Caco-2 (cell line): ENCODE results near the gene LSM11. TPM values are rescaled to one million over a fixed set of nuclear protein-coding genes. Genes with fewer than 3 reads are reported as not detected.

Experiments used
- BruUV-seq: library from RNA; stranded (reverse); fragments of 400-500 nt; replicated peaks from 2 replicates; lab custom pipeline; 2021; lab: Mats Ljungman, UMichigan
- CTCF ChIA-PET: fragments of 300-600 bp; sonication (Branson Sonifier 250); formaldehyde crosslinking; loops from one replicate; lab custom pipeline; 2022; ENCODE audit warnings: antibody characterized with exemption; lab: Charles Lee
- POLR2A ChIA-PET: fragments of 300-600 bp; sonication (Branson Sonifier 250); formaldehyde crosslinking; loops from one replicate; lab custom pipeline; 2022; ENCODE audit warnings: antibody characterized with exemption; lab: Charles Lee
- DNase-seq, 2 experiments: peaks; one replicate each; pipeline versions ENCODE4 v3.0.0 to v3.0.0-alpha.2; 2020 to 2022
- H3K27me3 ChIP-seq: replicated peaks from 2 replicates; pipeline ENCODE4 v1.6.0; 2011; ENCODE audit warnings: low read length; ENCODE audit not compliant: control insufficient read depth, insufficient read depth
- H3K36me3 ChIP-seq: 2 replicates; pipeline ENCODE4 v1.5.1; 2011; ENCODE audit warnings: low read length; ENCODE audit not compliant: control insufficient read depth, insufficient read depth
- H3K4me1 ChIP-seq: fragments of 250-450 bp; sonication (Bioruptor Pico); 2 replicates; pipeline ENCODE4 v1.5.1; 2020; ENCODE audit warnings: mild to moderate bottlenecking
- H3K4me3 ChIP-seq: 2 replicates; pipeline ENCODE4 v1.5.1; 2011; ENCODE audit warnings: low read depth, mild to moderate bottlenecking, control low read depth, low read length
- H3K9me3 ChIP-seq: fragments of 250-450 bp; sonication (Bioruptor Pico); 2 replicates; pipeline ENCODE4 v1.5.1; 2020; ENCODE audit warnings: mild to moderate bottlenecking, moderate library complexity
- H3K27ac Mint-ChIP-seq: one replicate; pipeline ENCODE4 v1.8.0; 2022; ENCODE audit warnings: mixed read lengths; ENCODE audit not compliant: unreplicated experiment
- H3K27me3 Mint-ChIP-seq: one replicate; pipeline ENCODE4 v1.8.0; 2022; ENCODE audit warnings: mixed read lengths; ENCODE audit not compliant: insufficient read depth, unreplicated experiment
- H3K36me3 Mint-ChIP-seq: one replicate; pipeline ENCODE4 v1.8.0; 2022; ENCODE audit warnings: mild to moderate bottlenecking, mixed read lengths; ENCODE audit not compliant: insufficient read depth, unreplicated experiment
- H3K4me1 Mint-ChIP-seq: one replicate; pipeline ENCODE4 v1.8.0; 2022; ENCODE audit warnings: low read depth, mixed read lengths; ENCODE audit not compliant: unreplicated experiment
- H3K4me3 Mint-ChIP-seq: one replicate; pipeline ENCODE4 v1.8.0; 2022; ENCODE audit warnings: mild to moderate bottlenecking, moderate library complexity, mixed read lengths; ENCODE audit not compliant: unreplicated experiment
- H3K9me3 Mint-ChIP-seq: one replicate; pipeline ENCODE4 v1.8.0; 2022; ENCODE audit warnings: mixed read lengths; ENCODE audit not compliant: unreplicated experiment
- CTCF ChIP-seq, 2 experiments: fragments of 200-600 bp in 1 of 2; IDR thresholded peaks; 1 replicate in 1 of 2; 2 replicates in 1 of 2; pipeline versions ENCODE4 v1.5.1 to v1.8.0; 2011 to 2022; ENCODE audit warnings: antibody characterized with exemption in 1 of 2, control low read depth in 1 of 2, inconsistent platforms in 1 of 2, low read depth in 1 of 2, low read length in 1 of 2, mild to moderate bottlenecking in 1 of 2, moderate library complexity in 1 of 2; ENCODE audit not compliant: insufficient read depth in 1 of 2, severe bottlenecking in 1 of 2, unreplicated experiment in 1 of 2
- intact Hi-C: fragments of 100-400 bp; cut with micrococcal nuclease; formaldehyde crosslinking; loops from one replicate; pipeline ENCODE4 v1.10.0; 2022; ENCODE audit not compliant: unreplicated experiment
- total RNA-seq: library from RNA; stranded (reverse); gene quantifications from 2 replicates; pipeline ENCODE4 v1.2.3, GENCODE V29; 2022

LSM11 gene
- total RNA-seq, 1 experiment from 2014 or later: 7.7 TPM

- no peaks in the 10 kb centered on the region for H3K9me3 ChIP-seq
- H3K36me3 ChIP-seq: no peaks in the 10 kb centered on the region
- POLR2A ChIA-PET: no interaction called here
- no peak for DNase-seq
- no peak overlapping the region for H3K27ac Mint-ChIP-seq
- peak overlapping the region; percentile 83 for H3K4me3 Mint-ChIP-seq
- peaks cover 8% of the 10 kb centered on the region for H3K4me1 Mint-ChIP-seq
- H3K4me1 ChIP-seq: 0 out of 2 replicates have a peak, but pooled peaks cover 6% of the 10 kb centered on the region
- no peaks in the 10 kb centered on the region for H3K9me3 Mint-ChIP-seq
- CTCF ChIA-PET: interaction anchor here (2.4 kb wide), 1 partner anchor 14 kb away, joined by 24 read pairs; the partner anchor contains the start of gene THG1L
- H3K27me3 ChIP-seq: no peaks in the 10 kb centered on the region
- peaks cover 5% of the 10 kb centered on the region for H3K36me3 Mint-ChIP-seq
- no peak for TF ChIP-seq CTCF (IDR thresholded peaks at IDR 0.05; ENCODE audit: insufficient read depth in 1 of 2, low read depth in 1 of 2, low read length in 1 of 2, severe bottlenecking in 1 of 2, unreplicated experiment in 1 of 2)
- intact Hi-C loops: loop anchor here (10.0 kb wide), 1 partner anchor 380 kb away; no protein-coding TSS in a partner anchor
- no peaks in the 10 kb centered on the region for H3K27me3 Mint-ChIP-seq
- H3K4me3 ChIP-seq: no peak overlapping the region
- no TSS peak for BruUV-seq
These were observed 1.5 kb downstream of the LSM11 start for GRCh38 chr5:157745041-157745456.

DNA sequence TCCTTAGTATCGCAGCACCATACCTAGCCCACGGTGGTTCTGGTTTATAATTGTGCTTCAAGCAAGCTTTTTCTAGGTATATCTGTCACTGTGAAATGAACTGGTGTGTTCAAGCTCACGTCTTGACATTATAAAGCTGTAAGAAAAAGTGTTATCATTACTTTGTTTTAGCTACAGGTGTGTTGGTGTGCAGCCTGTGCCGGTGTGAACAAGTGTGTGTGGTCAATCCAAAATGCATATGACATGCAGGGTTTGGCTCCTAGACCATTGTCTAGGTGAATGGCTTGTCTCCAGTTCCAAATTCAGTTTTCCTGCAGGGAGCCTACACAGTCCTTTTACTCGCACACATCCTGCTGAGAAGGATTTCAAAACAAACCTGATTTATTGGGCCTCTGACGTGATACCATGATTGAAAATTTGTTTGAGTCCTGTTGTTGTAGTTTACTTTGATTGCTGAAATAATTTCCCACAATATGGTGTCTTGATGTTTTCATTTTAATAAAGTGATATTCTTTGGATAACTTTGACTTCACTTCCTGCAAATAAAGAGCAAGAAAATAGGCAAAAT, 3.7 kb downstream of the LSM11 start:
- TF ChIP-seq CTCF (IDR thresholded peaks at IDR 0.05; ENCODE audit: insufficient read depth in 1 of 2, low read depth in 1 of 2, low read length in 1 of 2, severe bottlenecking in 1 of 2, unreplicated experiment in 1 of 2): no peak
- Mint-ChIP-seq H3K27ac (no peak overlapping the region), H3K36me3 (no peaks in the 10 kb centered on the region), H3K27me3 (no peaks in the 10 kb centered on the region), H3K4me3 (no peak overlapping the region), H3K9me3 (no peaks in the 10 kb centered on the region), H3K4me1 (peaks cover 8% of the 10 kb centered on the region)
- ChIA-PET POLR2A (no interaction called here), CTCF (no interaction called here)
- intact Hi-C loops: loop anchor here (10.0 kb wide), 1 partner anchor 382 kb away; no protein-coding TSS in a partner anchor
- peaks cover 2% of the 10 kb centered on the region; the same call in 1 of the 2 replicates for H3K36me3 ChIP-seq
- no peaks in the 10 kb centered on the region for H3K9me3 ChIP-seq
- DNase-seq: no peak
- H3K4me1 ChIP-seq: 0 out of 2 replicates have a peak, but pooled peaks cover 6% of the 10 kb centered on the region
- no peak overlapping the region for H3K4me3 ChIP-seq
- no peaks in the 10 kb centered on the region for H3K27me3 ChIP-seq
- BruUV-seq: no TSS peak

- H3K36me3 ChIP-seq: peaks cover 2% of the 10 kb centered on the region; the same call in 1 of the 2 replicates
- Mint-ChIP-seq H3K27me3 (no peaks in the 10 kb centered on the region), H3K4me1 (peaks cover 8% of the 10 kb centered on the region), H3K9me3 (no peaks in the 10 kb centered on the region), H3K27ac (no peak overlapping the region), H3K4me3 (no peak overlapping the region), H3K36me3 (no peaks in the 10 kb centered on the region)
- 0 out of 2 replicates have a peak, but pooled peaks cover 6% of the 10 kb centered on the region for H3K4me1 ChIP-seq
- BruUV-seq: no TSS peak
- ChIA-PET CTCF (interaction anchor here (1.2 kb wide), 1 partner anchor 1359 kb away, joined by 3 read pairs; no protein-coding TSS in a partner anchor), POLR2A (no interaction called here)
- intact Hi-C loops: loop anchor here (10.0 kb wide), 1 partner anchor 383 kb away; no protein-coding TSS in a partner anchor
- H3K4me3 ChIP-seq: no peak overlapping the region
- no peak for TF ChIP-seq CTCF (IDR thresholded peaks at IDR 0.05; ENCODE audit: insufficient read depth in 1 of 2, low read depth in 1 of 2, low read length in 1 of 2, severe bottlenecking in 1 of 2, unreplicated experiment in 1 of 2)
- H3K9me3 ChIP-seq: no peaks in the 10 kb centered on the region
- no peaks in the 10 kb centered on the region for H3K27me3 ChIP-seq
- DNase-seq: no peak
These were observed 4.5 kb downstream of the LSM11 start for GRCh38 chr5:157747766-157748700.
